Tibial artery (tissue), 4 donors: ENCODE measurements around the gene DNAJA4.

Experiments used
- DNase-seq, 2 donors: peaks; one replicate each; pipeline ENCODE4 v3.0.0-alpha.2; 2019
- H3K27ac ChIP-seq, 2 donors: fragments of 200-600 bp; sonication (generic) in 1 of 2; 1 replicate in 1 of 2; 2 replicates in 1 of 2; pipeline ENCODE4 v1.5.1; 2018 to 2019; ENCODE audit warnings: mild to moderate bottlenecking in 1 of 2
- H3K27me3 ChIP-seq, 2 donors: fragments of 200-600 bp; sonication (generic) in 1 of 2; one replicate each; pipeline versions ENCODE4 v1.5.1 to v1.6.0; 2016 to 2019
- H3K36me3 ChIP-seq, 3 donors: fragments of 200-600 bp; sonication (generic) in 2 of 3; one replicate each; pipeline ENCODE4 v1.5.1; 2016 to 2019; ENCODE audit warnings: mild to moderate bottlenecking in 2 of 3
- H3K4me1 ChIP-seq, 4 donors: fragments of 200-600 bp; sonication (generic) in 2 of 4; 1 replicate in 3 of 4; 2 replicates in 1 of 4; pipeline ENCODE4 v1.5.1; 2016 to 2019
- H3K4me3 ChIP-seq, 2 donors: fragments of 200-600 bp; sonication (generic) in 1 of 2; 1 replicate in 1 of 2; 2 replicates in 1 of 2; pipeline ENCODE4 v1.5.1; 2018 to 2019; ENCODE audit warnings: mild to moderate bottlenecking in 2 of 2
- H3K9me3 ChIP-seq, 3 donors: fragments of 200-600 bp; sonication (generic) in 1 of 3; one replicate each; pipeline ENCODE4 v1.5.1; 2016 to 2019
- CTCF ChIP-seq, 2 experiments: fragments of 200-600 bp in 1 of 2; fragments of 450-650 bp in 1 of 2; IDR thresholded peaks; one replicate each; pipeline ENCODE4 v1.5.1; 2017 to 2019; ENCODE audit warnings: antibody characterized with exemption in 2 of 2, mild to moderate bottlenecking in 1 of 2, moderate library complexity in 1 of 2
- intact Hi-C: fragments of 100-400 bp; cut with DNase I; formaldehyde crosslinking; loops from one replicate; pipeline ENCODE4 v1.15.0; 2023; ENCODE audit warnings: low total_unique reads

DNAJA4 gene

DNA sequence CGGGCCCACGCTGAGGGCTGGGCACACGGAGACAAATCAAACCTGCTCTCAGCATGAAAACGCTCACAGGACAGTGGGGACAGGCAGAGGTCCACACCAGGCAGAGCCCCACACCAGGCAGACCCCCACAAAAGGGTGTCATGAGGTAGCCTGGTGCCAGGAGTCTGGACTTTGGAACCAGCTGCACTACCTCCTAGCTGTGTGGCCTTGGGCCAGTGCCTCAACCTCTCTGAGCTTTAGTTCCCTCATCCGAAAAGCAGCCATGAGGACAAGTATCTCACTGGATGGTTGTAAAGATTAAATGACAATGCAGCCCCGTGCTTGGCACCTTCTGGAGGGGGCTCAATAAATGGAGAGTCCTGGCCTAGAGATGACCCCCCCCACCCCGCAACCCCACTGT is 59.3 kb downstream of the DNAJA4 start:
- H3K9me3 ChIP-seq = no peaks in the 10 kb centered on the region
- no peak overlapping the region for H3K27ac ChIP-seq
- peaks cover 0 to 24% of the 10 kb centered on the region in 2 donors for H3K27me3 ChIP-seq
- no peak for TF ChIP-seq CTCF (IDR thresholded peaks at IDR 0.05)
- no peak for DNase-seq
- H3K4me3 ChIP-seq = no peak overlapping the region
- intact Hi-C loops = no loop called here
- no peaks in the 10 kb centered on the region for H3K4me1 ChIP-seq
- H3K36me3 ChIP-seq = no peaks in the 10 kb centered on the region

DNA sequence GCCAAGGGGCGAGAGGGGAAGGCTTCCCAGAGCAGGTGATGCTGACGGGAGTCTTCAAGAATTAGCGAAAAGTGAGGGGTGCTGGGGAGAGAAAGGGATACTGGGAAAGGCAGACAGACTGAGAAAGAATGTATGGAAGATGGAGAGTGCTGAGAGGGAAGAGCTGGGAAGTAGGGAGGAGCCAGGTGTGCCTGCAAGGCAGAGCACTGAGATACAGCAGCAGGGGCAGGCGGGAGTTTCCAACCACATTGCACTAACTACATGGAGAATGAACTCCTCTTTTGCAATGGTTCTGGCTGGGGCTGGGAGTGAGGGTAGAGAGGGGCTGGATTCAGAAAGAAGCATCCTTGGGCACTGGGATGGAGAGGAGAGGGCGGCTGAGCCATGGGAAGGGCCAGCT is 59.8 kb downstream of the DNAJA4 start:
- H3K4me3 ChIP-seq = no peak overlapping the region
- no peak overlapping the region for H3K27ac ChIP-seq
- intact Hi-C loops = no loop called here
- no peaks in the 10 kb centered on the region for H3K36me3 ChIP-seq
- DNase-seq = no peak
- H3K9me3 ChIP-seq = no peaks in the 10 kb centered on the region
- peaks cover 0 to 25% of the 10 kb centered on the region in 2 donors for H3K27me3 ChIP-seq
- TF ChIP-seq CTCF (IDR thresholded peaks at IDR 0.05) = no peak
- H3K4me1 ChIP-seq = no peaks in the 10 kb centered on the region

- TF ChIP-seq CTCF (IDR thresholded peaks at IDR 0.05) = no peak
- no peak overlapping the region for H3K27ac ChIP-seq
- H3K36me3 ChIP-seq = no peaks in the 10 kb centered on the region
- intact Hi-C loops = no loop called here
- H3K4me1 ChIP-seq = no peaks in the 10 kb centered on the region
- no peak for DNase-seq
- H3K9me3 ChIP-seq = no peaks in the 10 kb centered on the region
- peaks cover 0 to 20% of the 10 kb centered on the region in 2 donors for H3K27me3 ChIP-seq
- H3K4me3 ChIP-seq = no peak overlapping the region
These were observed 60.9 kb downstream of the DNAJA4 start for GRCh38 chr15:78325092-78325843.

DNA sequence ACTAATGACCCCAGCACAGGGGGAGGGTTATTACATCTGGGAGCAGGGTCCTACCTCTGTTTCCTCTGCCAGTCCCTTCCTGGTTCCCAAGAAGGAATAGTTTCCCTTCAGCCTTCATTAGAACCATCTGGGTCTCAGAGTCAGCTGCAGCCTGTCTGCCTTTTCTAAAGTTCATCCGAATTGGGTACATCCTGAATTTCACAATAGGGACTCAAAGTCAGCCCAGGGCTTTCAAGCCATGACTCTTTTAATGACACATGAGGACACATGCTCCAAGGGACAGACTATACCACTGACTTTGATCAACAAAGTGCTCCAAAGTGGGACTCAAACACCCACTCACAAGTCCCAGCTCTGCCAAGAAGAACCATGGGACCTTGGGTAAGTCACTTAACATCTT is 63.1 kb downstream of the DNAJA4 start:
- Histone ChIP-seq H3K27me3 (peaks cover 0 to 30% of the 10 kb centered on the region in 2 donors), H3K9me3 (no peaks in the 10 kb centered on the region), H3K4me3 (no peak overlapping the region), H3K4me1 (no peaks in the 10 kb centered on the region), H3K36me3 (no peaks in the 10 kb centered on the region), H3K27ac (no peak overlapping the region)
- intact Hi-C loops = no loop called here
- DNase-seq = no peak
- TF ChIP-seq CTCF (IDR thresholded peaks at IDR 0.05) = no peak

DNA sequence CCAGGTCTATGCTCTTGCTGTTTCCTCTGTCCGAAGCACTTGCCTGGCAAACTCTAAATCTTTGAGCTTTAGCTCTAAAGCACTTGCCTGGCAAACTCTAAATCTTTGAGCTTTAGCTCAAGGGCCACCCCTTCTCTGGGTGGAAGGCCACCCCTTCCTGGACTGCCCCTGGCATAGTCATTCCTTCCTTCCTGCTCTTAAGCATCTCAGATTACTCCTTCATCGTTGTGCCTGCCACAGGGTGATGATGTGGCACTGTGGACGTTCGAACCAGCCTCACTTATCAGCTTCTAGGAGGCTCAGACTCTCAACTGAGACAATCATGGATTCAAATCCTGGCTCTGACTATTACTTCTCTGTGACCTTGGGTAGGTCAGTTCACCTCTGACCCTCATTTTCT is 65.3 kb downstream of the DNAJA4 start:
- H3K4me1 ChIP-seq = no peaks in the 10 kb centered on the region
- no peak for TF ChIP-seq CTCF (IDR thresholded peaks at IDR 0.05)

More for the DNA sequence above, 65.3 kb downstream of the DNAJA4 start:
- H3K9me3 ChIP-seq = no peaks in the 10 kb centered on the region
- no peak overlapping the region for H3K4me3 ChIP-seq
- DNase-seq = no peak
- no peaks in the 10 kb centered on the region for H3K36me3 ChIP-seq
- H3K27ac ChIP-seq = no peak overlapping the region
- H3K27me3 ChIP-seq = peaks cover 0 to 29% of the 10 kb centered on the region in 2 donors
- intact Hi-C loops = no loop called here
